Muscle of back (tissue), 13 donors: ENCODE results near the gene TXNRD3. TPM values are rescaled to one million over a fixed set of nuclear protein-coding genes. Genes with fewer than 3 reads are reported as not detected.

Source experiments
- DNase-seq, 3 donors: peaks; one replicate each; pipeline versions ENCODE4 v3.0.0 to v3.0.0-alpha.2; 2013
- long read RNA-seq, 9 donors: transcript quantifications; one replicate each; lab custom pipeline, GENCODE V29; 2026
- polyA plus RNA-seq, 10 donors: library from polyadenylated mRNA; unstranded; fragments of 120-200 nt; gene quantifications; one replicate each; pipeline ENCODE4 v1.2.1, GENCODE V29; 2013; ENCODE audit not compliant: insufficient read length in 10 of 10

TXNRD3 gene
- polyA plus RNA-seq, result 10 to 100 TPM in 5 of 10 donors, 1 to 10 TPM in 5; 8.3 to 13.7 (median 9.8) TPM
- long read RNA-seq, donor 1, result 0 reads
- long read RNA-seq, donor 2, result 0 reads
- long read RNA-seq, donor 3, result 0 reads
- long read RNA-seq, donor 4, result 0 reads
- long read RNA-seq, donor 5, partial matches to known transcripts, result 0 of 2 reads
- long read RNA-seq, donor 5, other reads (novel, unspliced or antisense), result 0 of 2 reads
- long read RNA-seq, donor 6, result 0 reads
- long read RNA-seq, donor 7, partial matches to known transcripts, result 0 of 1 reads
- long read RNA-seq, donor 7, other reads (novel, unspliced or antisense), result 0 of 1 reads
- long read RNA-seq, donor 8, result 0 reads
- long read RNA-seq, donor 9, result 0 reads

- peak; percentile 50 to 88 (median 71) for DNase-seq
Measured at GRCh38 chr3:126654571-126655383, at the start of gene TXNRD3. Gene TXNRD3 (minus strand): TSS chr3:126655124.

DNA sequence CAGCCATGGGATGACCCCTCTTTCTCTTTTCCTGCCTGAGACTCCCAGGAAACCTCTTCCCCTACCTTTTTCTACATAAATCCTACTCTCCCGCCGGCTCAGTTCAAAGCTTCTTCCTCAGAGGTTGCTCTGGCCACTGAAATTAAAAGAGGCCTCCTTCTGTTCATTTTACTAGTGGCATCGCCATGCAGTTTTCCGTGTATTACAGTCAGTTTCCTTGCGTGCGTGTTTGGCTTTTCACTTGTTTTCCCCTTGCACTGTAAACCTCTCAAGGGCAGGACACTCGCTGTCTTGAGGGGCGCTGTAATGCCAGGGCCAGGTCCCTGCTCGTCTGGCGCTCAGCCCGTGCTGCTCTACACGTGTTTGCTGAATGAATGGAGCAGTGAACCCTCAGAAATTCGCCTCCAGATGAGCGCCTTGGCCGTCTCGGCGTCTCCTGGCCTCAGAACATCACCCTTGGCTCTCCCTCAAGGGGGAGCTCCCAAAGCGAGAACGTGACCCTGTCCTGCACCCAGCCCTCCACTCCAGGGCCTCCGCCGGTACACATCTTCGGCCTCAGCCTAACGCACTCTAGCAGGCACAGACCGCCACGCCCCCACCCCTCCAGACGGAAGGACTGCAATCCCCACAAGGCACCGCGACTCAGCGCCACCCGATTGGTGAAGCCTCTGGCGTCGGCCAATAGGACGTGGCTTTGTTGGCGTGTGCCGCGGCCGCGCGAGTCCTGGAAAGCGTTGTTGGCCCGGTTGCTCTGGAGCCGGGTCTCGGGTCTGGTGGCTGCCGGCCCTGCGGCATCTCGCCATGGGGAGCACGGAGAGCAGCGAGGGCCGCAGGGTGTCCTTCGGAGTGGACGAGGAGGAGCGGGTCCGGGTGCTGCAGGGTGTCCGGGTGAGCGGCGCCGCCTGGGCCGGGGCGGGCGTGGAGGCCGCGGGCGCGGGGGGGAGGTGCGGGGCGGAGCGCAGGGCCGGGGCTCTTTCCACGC, 48.9 kb upstream of the TXNRD3 start, which contains the start of gene CHCHD6:
CHCHD6 (plus strand) TSS at position 729 of the 982 bp plus-strand sequence; CDS start at position 802, 73 bp downstream.
- DNase-seq, result peak; percentile 95 to 98 (median 96)

DNA sequence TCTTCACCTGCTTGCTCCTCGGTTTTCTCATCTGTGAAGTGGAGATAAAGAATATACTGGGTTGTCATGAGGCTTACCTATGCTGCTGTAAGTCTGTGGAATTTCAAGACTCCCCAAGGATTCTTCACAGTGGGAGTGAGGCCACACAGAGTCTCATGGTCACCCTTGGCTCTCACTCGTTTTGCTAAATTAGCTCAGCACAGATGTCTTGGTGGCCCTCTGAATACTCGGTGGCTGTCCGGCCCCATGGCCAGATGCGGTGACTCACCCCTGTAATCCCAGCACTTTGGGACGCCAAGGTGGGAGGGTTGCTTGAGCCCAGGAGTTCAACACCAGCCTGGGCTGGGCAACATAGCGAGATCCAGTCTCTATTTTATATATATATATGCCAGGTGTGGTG, 44.1 kb upstream of the TXNRD3 start:
- no peak for DNase-seq

DNA sequence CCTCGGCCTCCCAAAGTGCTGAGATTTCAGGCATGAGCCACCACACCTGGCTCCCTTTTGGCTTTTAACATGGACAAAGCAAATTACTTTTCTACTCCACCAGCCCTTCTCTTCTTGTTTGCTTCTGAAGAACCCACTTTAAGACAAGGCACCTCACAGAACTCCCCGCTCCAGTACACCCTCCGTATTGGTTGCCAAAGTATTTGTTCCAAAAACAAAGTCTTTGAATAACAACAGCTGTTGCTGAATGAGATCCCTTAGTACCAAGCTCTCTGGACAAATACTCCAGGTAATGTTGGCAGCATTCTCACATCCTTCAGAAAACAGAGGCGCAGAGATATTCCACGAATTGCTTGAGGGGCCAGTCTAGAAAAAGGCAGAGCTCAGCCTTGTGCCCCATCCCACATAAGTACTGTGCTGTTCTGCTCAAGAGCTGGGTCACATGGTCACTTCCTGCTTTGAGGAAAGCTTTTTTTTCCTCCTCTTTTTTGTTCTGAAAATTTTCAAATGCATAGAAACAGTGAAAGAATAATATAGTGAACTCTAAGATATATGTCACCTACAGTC, 41.9 kb upstream of the TXNRD3 start:
- DNase-seq, result no peak

- no peak for DNase-seq
Measured at GRCh38 chr3:126693921-126694320, 39.0 kb upstream of the TXNRD3 start.

GRCh38 chr3:126692858-126693257, 37.9 kb upstream of the TXNRD3 start:
- DNase-seq, result no peak

- DNase-seq, result no peak
Measured at GRCh38 chr3:126691765-126692164, 36.8 kb upstream of the TXNRD3 start.

GRCh38 chr3:126685493-126685892, 30.6 kb upstream of the TXNRD3 start:
- DNase-seq, result no peak

- DNase-seq, result no peak
Measured at GRCh38 chr3:126685021-126685420, 30.1 kb upstream of the TXNRD3 start.

DNA sequence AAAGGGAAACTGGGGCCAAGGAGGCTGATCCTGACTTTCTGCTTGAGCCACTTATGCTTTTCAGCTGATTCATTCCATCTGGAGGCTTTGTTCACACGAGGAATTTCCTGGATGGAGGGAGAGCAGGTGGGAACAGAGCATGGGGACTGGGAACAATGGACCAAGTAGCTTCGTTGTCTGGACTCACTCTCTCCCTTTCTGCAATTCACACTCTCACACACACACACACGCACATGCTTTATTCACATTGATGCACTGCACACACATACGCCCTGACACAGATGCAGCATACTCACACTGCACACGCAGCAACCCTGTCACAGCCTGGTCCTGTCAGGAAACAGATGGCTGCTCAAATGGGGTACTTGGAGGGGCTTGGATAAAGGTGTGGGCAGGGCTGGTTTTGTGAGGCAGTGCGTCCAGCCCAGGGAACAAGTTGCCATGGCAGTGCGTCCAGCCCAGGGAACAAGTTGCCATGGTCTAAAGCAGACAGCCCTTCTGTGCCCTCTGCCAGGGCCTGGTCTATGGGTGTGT, 29.4 kb upstream of the TXNRD3 start:
- peak; percentile 25 to 79 (median 61) for DNase-seq

GRCh38 chr3:126683069-126683468, 28.1 kb upstream of the TXNRD3 start:
- no peak for DNase-seq

GRCh38 chr3:126682009-126682408, 27.1 kb upstream of the TXNRD3 start:
- DNase-seq, result no peak

DNA sequence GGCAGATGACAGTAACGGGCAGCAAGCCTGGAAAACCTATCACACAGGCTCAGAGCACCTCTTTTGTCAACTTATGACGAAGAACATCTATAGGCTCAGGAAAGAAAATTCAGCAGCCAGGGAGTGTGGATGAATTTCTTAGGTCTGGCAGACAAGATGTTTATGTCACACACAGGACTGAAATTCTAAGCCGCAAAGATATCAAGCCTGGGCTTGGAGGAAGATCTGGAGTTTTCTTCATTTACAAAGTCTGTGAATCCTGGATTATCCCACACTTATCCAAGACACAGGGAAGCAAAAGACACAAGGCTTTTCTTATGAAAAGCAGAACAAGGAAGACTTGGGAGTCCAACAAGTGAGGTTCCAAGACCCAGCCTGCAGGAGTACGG, 25.7 kb upstream of the TXNRD3 start:
- peak in 1 of 3 donors; percentile 12 for DNase-seq

GRCh38 chr3:126679831-126680666, 25.1 kb upstream of the TXNRD3 start:
- DNase-seq, result peak in 1 of 3 donors; percentile 8

DNA sequence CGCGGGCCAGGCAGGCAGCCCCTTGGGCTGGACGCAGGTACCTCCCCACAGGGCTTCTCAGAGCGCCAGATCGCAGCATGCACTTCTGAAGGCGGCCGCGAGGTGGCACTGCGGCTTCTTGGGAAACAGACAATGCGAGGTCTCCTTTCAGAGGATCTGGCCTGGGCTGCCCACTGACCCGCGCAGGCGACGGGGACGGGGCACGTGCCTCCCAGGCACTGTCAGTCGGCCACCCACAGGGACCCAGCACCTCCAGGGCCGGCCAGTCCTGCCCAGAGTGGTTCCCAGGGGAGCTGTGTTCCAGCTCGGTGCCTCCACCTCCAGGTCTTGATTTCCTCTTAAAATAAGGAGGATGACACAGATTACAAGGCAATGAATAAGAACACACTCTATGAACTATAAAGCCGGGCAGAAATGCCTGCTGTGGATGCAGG, 24.4 kb upstream of the TXNRD3 start:
- peak; percentile 48 to 91 (median 82) for DNase-seq

DNA sequence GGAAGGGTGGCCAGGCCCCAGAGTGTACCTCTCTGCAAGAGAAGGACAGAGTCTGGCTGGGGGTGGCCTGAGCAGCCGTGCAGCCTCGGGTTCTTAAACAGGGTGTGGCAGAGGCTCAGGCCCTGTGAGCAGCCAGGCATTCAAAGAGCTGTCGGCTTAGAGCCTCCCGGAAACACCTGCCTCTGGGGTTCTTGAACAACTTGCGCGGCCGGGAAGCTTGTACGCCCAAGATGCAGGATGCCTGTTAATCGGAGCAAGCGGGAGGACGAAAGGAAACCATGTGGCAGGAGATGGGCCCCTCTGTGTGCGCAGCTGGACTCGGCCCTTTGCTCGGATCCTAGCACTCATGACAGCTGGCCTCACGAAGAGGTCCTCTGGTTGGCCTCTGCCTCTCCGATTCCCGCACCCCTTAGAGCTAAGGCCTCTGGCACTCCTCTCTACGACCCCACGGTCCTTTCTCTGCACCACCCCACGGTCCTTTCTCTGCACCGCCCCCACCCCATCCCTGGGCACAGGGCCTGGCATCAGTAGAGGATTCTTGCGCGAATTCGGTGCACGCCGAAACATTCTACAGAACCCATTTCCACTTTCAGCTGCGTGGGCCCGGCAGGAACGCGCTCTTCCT, 23.9 kb upstream of the TXNRD3 start:
- DNase-seq, result no peak

- DNase-seq, result no peak
Measured at GRCh38 chr3:126677862-126678503, 23.1 kb upstream of the TXNRD3 start.

- DNase-seq, result no peak
Measured at GRCh38 chr3:126676919-126677705, 22.2 kb upstream of the TXNRD3 start.
